ENCODE results near the gene BLMH. TPM values are rescaled to one million over a fixed set of nuclear protein-coding genes. Genes with fewer than 3 reads are reported as not detected.

BLMH gene
- total and polyA plus RNA-seq, 2 donors from 2014 or later, result 30.5 to 32.5 TPM

- intact Hi-C loops (cut with DNase I), result no loop called here
- no peaks in the 10 kb centered on the region for H3K4me1 ChIP-seq (ENCODE audit: control insufficient read depth in 2 of 3, insufficient read depth in 2 of 3, low read depth in 1 of 3, low read length in 3 of 3)
- no peak overlapping the region for H3K4me3 ChIP-seq (ENCODE audit: low read length in 3 of 3)
- no peak for FAIRE-seq
- H3K36me3 ChIP-seq (ENCODE audit: control insufficient read depth in 2 of 3, insufficient read depth in 3 of 3, low read length in 3 of 3), result peaks cover 3 to 42% (median 29%) of the 10 kb centered on the region in 3 donors
- no peak overlapping the region for H3K27ac ChIP-seq (ENCODE audit: low read depth in 2 of 2, low read length in 2 of 2)
- no peak for DNase-seq
- no peak overlapping the region for H3K9ac ChIP-seq (ENCODE audit: low read length in 3 of 3)
- H3K27me3 ChIP-seq (ENCODE audit: control insufficient read depth, insufficient read depth, low read length), result no peaks in the 10 kb centered on the region
- TF ChIP-seq, protein P1, sequence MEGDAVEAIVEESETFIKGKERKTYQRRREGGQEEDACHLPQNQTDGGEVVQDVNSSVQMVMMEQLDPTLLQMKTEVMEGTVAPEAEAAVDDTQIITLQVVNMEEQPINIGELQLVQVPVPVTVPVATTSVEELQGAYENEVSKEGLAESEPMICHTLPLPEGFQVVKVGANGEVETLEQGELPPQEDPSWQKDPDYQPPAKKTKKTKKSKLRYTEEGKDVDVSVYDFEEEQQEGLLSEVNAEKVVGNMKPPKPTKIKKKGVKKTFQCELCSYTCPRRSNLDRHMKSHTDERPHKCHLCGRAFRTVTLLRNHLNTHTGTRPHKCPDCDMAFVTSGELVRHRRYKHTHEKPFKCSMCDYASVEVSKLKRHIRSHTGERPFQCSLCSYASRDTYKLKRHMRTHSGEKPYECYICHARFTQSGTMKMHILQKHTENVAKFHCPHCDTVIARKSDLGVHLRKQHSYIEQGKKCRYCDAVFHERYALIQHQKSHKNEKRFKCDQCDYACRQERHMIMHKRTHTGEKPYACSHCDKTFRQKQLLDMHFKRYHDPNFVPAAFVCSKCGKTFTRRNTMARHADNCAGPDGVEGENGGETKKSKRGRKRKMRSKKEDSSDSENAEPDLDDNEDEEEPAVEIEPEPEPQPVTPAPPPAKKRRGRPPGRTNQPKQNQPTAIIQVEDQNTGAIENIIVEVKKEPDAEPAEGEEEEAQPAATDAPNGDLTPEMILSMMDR (IDR thresholded peaks at IDR 0.05; ENCODE audit: borderline replicate concordance, extremely low read depth, insufficient read depth), result no peak
- no peaks in the 10 kb centered on the region for H3K9me3 ChIP-seq (ENCODE audit: control insufficient read depth in 2 of 3, insufficient read depth in 1 of 3, low read length in 3 of 3)
Observed at GRCh38 chr17:30273373-30273772, 18.4 kb downstream of the BLMH start.

GRCh38 chr17:30271102-30271501 is 20.6 kb downstream of the BLMH start:
- Histone ChIP-seq H3K36me3 (ENCODE audit: control insufficient read depth in 2 of 3, insufficient read depth in 3 of 3, low read length in 3 of 3) (peaks cover 0 to 46% (median 30%) of the 10 kb centered on the region in 3 donors), H3K4me3 (ENCODE audit: low read length in 3 of 3) (no peak overlapping the region), H3K9ac (ENCODE audit: low read length in 3 of 3) (no peak overlapping the region), H3K4me1 (ENCODE audit: control insufficient read depth in 2 of 3, insufficient read depth in 2 of 3, low read depth in 1 of 3, low read length in 3 of 3) (no peaks in the 10 kb centered on the region), H3K9me3 (ENCODE audit: control insufficient read depth in 2 of 3, insufficient read depth in 1 of 3, low read length in 3 of 3) (no peaks in the 10 kb centered on the region), H3K27ac (ENCODE audit: low read depth in 2 of 2, low read length in 2 of 2) (no peak overlapping the region), H3K27me3 (ENCODE audit: control insufficient read depth, insufficient read depth, low read length) (no peaks in the 10 kb centered on the region)
- DNase-seq (no peak), FAIRE-seq (no peak)
- TF ChIP-seq, protein P1 (IDR thresholded peaks at IDR 0.05; ENCODE audit: borderline replicate concordance, extremely low read depth, insufficient read depth), result no peak
- intact Hi-C loops (cut with DNase I), result no loop called here

DNA sequence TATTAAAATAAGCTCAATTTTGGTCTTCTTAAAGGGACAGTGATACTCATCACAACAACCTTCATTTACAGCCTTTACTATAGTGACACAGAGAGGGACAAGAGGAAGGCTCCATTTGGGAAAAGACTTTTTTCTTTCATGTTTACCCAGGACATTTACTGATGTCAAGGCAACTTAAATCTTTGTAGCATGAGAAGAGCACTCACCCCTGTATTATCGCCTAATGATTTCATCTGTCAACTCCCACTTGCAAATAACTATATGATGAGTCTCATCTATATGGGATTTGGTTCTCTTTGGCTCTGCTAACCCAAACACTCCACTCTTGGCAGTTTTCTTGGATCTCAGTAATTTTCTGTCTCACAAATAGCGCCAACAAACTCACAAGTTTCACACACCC is 24.1 kb downstream of the BLMH start:
- Histone ChIP-seq H3K27me3 (ENCODE audit: control insufficient read depth, insufficient read depth, low read length) (no peaks in the 10 kb centered on the region), H3K36me3 (ENCODE audit: control insufficient read depth in 2 of 3, insufficient read depth in 3 of 3, low read length in 3 of 3) (peaks cover 0 to 37% (median 22%) of the 10 kb centered on the region in 3 donors), H3K9me3 (ENCODE audit: control insufficient read depth in 2 of 3, insufficient read depth in 1 of 3, low read length in 3 of 3) (no peaks in the 10 kb centered on the region)

More for the DNA sequence above, 24.1 kb downstream of the BLMH start:
- FAIRE-seq (no peak), DNase-seq (no peak)
- TF ChIP-seq, protein P1 (IDR thresholded peaks at IDR 0.05; ENCODE audit: borderline replicate concordance, extremely low read depth, insufficient read depth), result no peak
- Histone ChIP-seq H3K9ac (ENCODE audit: low read length in 3 of 3) (no peak overlapping the region), H3K4me1 (ENCODE audit: control insufficient read depth in 2 of 3, insufficient read depth in 2 of 3, low read depth in 1 of 3, low read length in 3 of 3) (peaks cover 0 to 8% (median 0%) of the 10 kb centered on the region in 3 donors), H3K27ac (ENCODE audit: low read depth in 2 of 2, low read length in 2 of 2) (no peak overlapping the region), H3K4me3 (ENCODE audit: low read length in 3 of 3) (no peak overlapping the region)
- intact Hi-C loops (cut with DNase I), result no loop called here
